GM21515 (cell line): Measurements from ENCODE around the gene EML1.

Experiments used
- ATAC-seq: cut with Tn5 transposase; IDR thresholded peaks from one replicate; pipeline ENCODE4 v1.9.1; 2021; ENCODE audit not compliant: unreplicated experiment

The EML1 gene

DNA sequence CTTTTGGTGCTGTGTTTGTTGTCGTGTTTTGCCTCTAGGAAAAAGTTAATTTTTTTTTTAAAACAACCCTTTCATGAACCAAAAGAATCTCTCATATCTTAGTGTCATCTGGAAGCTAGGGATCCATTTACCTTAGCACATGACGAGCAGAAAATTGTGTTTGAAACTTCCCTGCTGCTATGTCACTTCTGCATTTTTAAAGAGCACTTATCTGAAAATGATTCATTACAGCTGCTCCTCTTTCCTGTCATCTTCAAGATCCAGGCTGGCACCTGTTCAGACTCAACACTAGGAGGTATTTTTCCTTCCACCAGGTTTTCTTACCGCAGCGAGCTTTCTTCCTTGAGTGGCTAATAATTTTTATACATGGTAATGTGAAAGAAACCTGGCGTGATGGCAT lies 67.0 kb downstream of the EML1 start:
- ATAC-seq = no peak

DNA sequence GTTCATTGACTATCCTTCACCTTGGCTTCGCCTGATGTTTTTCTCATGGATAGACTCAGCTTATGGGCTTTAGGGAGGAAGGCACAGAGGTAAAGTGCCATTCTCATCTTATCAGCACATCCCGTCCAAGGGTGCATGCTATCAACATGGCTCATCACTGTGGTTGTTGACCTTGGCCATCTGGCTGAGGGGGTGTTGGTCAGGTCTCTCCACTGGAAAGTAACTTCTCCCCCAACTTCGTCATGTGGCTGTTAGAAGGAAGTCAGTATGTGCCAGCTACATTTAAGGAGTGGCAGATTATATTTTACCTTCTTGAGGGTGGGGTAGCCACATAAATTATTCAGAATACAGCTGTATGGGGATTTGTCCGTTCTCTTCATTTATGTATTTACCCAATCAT lies 68.9 kb downstream of the EML1 start:
- ATAC-seq = no peak

DNA sequence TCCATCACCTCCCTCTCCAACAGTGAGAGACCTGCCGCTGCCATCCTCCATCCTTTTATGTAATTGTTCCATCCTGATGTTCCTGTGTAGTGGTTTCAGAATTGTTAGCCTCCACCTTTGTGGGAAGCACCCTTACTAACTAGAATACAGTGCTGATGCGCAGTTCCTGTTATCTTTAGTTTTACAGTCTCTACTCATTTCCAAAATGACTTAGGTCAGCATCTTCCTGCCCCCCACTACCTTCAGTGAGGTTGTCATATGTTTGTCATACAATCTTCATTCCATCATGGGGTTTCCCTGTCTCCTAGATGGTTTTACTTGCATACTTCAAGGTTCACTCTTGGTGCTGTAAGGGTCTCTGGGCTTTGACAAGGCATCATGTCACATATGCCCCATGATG lies 69.8 kb downstream of the EML1 start:
- ATAC-seq = no peak

DNA sequence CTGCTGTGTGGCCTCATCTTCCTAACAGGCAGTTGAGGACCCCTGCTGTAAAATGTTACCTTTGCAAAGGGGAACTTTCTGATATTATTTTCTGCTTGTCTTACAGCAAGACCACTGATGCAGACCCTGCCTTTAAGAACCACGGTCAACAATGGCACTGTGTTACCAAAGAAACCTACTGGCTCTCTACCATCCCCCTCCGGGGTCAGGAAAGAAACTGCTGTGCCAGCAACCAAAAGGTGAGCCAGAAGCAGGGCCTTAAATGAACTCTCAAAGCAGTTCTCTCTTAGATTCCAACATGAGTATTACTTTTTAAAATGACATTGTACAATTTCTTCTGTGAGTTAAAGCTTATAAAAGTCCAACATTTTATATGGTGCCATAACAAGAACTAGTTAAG lies 72.2 kb downstream of the EML1 start:
- ATAC-seq = no peak

DNA sequence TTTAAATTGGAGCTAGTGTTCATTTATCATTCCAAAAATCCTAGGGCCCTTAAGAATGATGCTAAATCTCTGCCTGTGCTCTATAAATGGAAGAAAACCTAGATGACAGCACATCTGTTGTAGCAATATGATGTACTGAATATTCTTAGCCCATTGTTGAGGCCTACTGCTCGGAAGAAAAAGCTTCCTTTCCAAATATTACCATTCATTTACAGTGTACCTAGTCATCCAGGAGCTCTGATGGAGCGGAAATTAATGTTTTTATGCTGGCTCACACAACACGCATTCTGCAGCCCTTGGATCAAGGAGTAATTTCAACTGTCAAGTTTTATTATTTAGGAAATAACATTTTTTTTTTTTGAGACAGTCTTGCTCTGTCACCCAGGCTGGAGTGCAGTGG lies 77.4 kb downstream of the EML1 start:
- no peak for ATAC-seq

DNA sequence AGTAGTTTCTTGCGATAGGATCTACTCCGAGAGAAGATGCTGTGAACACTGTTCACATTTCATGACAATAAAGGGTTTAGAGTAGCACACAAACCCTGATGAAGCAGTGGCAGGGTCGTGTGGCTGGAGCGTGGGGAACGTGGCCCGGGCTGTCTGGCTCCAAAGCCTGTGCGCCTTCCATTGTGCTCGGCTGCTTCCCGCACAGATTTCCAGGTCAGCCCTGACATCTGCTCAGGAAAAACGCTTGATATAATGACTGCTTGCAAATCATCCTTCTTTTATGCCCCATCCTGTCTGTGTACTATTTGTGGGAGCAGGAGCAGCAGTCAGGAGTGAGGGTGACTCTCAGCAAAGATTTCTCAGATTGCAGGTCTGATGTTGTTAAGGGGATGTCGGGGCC lies 78.6 kb downstream of the EML1 start:
- ATAC-seq = no peak

DNA sequence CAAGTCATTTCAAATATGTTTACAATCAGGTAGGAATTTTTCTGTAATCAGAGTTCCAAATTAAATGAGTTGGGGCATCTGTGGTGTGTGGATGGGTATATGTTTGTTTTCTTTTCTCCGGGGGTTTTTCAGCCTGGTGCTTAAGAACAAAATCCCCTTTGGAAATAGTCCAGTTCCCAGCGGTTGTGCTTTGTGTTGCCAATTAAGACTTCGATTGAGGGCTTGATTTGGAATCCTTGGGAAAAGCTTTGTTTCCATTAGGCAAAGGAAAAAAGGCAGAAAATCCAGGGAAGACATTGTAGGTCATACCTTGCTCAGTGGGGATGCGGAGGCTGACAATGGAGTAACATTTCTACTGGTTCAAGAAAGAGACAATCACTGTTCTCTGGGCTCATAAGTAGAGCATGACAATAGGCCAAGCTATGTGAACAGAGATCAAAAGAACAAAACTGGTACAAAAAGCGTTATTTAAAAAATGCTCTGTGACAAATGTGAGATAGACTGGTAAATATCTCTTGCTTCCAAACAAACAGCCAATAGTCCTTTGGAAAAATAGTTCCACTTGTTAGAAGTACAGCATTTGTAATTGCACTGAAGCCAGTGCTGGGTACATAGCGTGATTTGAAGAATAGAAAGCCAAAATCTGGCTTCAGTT lies 79.7 kb downstream of the EML1 start:
- ATAC-seq = no peak

DNA sequence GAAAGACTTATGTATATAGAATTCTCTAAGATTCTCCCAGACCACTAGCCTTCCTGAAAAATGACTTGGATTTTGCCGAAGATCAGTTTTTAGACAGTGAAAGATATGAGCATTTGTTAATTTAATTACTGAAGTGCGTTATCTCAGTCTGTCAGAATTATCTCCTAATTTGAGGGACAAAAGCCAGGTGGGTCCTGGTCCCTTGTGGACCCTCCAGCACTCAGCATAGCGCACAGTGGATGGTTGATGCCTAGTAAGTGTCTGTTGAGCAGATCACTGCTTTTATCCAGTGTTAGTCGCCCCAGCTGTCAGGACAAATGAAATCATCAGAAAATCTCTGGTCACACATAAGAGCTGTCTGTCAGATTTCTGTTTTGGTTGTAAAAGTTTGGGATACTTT lies 80.4 kb downstream of the EML1 start:
- ATAC-seq = no peak

DNA sequence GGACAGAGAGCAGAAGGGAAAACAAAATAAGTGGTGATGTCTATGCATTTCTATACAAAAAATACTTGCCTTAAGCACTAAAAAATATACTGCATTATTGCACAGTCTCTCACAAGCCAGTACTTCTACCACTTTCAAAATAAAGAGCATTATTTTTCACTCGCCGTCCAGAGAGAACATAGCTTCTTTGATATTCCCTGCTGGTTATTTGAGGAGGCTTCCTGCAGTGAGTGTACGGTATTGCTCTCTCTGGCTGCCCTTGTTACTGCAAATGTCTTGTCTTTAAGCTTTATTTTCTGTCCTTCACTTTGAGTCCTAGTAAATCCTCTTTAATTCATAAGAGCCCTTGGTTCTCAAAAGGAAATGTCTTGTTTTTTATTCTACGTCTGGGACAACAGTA lies 81.1 kb downstream of the EML1 start:
- no peak for ATAC-seq

DNA sequence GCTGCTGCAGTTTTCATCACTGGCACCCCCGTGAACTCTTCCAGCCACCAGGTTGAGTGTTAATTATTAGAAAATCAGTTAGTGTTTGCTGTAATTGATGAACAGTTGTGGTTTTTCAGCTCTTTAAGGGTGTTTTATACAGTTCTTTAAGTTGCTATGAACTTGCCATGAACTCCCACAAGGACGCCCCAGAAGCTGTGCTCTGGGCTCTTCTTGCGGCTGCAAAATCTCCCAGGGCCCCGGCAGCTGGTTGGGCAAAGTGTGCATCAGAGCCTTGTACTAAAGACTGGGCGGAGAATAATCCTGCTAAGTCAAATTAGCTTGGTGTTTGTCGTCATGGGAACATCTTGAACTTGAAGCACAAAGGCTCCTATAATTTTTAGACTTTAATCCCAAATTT lies 82.2 kb downstream of the EML1 start:
- no peak for ATAC-seq

DNA sequence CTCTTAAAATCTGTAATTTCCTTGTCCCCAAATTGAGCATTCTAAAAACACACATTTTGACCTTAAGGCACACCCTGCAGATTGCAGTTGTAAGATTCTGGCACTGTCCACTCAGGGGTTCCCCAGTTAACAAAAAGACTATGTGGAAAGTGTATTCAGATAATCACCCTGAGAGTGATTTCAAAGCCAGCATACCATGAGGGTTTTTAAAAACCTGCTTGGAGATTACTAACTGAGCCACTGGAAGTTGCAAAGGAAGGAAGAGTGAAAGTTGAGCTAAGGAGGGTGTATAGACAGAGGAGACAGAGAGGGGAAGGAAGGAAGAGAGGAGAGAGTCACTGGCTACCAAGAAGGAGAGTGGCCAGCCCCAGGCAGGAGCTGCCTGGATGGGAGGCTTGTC lies 82.6 kb downstream of the EML1 start:
- ATAC-seq = no peak

DNA sequence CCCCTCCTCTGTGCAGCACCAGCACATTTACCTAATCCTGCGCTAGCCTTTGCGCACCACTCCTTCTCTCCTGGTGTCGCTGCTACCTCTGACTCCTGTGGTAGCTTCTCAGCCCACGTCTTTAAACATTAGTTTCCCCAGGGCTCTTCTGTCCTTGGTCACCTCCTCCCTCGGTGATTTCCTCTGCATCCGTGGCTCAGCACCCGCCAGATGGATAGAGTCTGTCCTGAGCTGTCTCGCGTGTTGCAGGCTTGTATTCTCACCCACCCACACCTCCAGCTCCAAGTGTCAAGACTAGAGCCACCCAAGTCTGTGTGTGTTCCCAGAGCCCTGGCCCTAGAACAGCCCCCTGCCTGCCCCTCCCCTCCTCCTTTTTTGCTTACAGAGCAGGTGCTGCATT lies 83.2 kb downstream of the EML1 start:
- ATAC-seq = no peak

DNA sequence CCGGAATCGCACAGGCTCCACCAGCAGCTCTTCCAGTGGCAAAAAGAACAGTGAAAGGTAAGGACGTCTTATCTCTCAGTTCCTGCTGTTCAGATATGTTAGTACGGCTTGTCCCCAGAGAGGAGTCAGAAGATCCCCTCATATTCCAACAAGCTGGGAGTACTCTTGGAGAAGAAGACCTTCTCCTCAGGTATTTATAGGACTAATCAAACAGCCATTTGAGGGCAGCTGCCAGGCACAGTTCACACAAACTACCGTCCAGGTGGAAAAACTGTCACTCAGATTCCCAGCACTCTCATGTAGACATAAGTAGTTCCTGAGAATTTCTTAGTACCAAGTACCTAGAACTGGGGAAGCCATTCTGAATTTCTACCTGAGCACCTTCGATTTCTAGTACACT lies 85.3 kb downstream of the EML1 start:
- no peak for ATAC-seq

DNA sequence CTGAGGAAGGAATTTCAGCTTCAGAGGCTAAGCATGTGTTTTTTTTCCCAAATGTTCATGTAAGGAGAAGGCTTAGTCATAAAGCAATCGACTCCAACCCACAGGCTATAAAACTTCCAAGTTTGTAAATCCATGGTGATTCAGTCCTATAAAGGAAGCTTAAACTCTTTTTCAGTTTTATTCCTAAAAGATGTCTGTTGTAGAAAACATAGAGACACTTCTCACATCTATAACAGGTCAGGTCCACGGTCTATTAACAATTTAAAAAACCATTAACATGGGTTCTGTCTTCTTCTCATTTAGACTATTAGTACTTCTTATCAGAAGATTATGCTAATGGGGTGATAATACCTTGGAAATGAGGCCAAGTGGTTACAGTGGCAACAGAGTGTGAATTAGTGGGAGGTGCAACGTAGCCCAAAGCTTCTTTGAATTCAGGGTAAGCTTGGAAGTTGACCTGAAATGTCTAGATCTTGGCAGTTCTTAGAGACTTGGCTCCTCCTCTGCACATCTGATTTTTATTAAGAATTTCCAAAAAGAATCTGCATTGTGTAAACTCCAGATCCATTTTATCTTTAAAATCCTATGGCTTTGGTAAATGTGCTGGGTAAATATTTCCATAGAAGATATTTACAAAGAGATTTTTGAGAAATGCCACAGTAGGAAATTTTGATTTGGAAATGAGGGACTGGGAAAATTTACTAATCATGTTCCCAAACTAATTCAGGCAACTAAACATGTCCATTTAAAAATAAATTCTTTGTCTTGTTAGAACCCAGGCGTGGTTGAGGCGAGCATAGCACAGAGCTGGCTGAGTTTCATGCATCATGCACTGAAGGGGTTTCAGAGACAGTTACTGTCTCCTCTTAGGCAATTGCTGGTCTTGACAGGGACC lies 86.4 kb downstream of the EML1 start:
- no peak for ATAC-seq

DNA sequence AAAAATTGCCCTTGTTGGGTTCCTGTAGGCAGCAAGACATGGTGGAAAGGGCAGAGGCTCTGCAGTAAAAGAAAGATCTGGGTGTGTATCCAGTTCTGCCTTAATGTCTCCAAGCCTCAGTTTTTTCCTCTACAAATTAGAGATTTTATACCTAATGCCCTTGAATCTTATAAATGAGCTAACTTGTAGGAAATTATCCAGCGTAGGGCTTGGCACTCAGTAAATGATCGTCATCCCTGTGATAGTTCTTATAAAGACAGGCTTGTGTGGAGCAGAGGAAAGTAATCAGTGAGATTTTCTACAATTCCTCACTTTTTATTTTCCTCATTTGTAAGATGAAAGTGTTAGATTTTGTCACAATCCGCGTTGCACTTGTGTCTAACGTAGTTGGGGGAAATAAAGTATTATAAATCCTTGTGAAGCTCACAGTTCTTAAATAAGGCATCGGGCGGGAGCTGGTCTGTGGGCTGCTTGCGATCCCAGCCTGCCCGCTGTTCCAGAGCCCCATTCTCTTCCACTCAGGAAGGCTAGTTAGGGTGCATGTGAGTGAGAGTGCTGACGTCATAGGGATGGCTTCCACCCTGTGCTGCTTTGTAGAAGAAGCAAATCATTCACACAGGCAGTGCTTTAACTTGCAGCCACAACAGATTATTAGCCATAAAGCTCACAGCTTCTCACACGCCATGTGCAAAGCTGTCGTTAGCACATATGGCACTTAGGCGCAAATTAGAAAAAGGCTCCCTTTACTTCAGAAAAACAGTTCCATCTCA lies 87.6 kb downstream of the EML1 start:
- no peak for ATAC-seq

DNA sequence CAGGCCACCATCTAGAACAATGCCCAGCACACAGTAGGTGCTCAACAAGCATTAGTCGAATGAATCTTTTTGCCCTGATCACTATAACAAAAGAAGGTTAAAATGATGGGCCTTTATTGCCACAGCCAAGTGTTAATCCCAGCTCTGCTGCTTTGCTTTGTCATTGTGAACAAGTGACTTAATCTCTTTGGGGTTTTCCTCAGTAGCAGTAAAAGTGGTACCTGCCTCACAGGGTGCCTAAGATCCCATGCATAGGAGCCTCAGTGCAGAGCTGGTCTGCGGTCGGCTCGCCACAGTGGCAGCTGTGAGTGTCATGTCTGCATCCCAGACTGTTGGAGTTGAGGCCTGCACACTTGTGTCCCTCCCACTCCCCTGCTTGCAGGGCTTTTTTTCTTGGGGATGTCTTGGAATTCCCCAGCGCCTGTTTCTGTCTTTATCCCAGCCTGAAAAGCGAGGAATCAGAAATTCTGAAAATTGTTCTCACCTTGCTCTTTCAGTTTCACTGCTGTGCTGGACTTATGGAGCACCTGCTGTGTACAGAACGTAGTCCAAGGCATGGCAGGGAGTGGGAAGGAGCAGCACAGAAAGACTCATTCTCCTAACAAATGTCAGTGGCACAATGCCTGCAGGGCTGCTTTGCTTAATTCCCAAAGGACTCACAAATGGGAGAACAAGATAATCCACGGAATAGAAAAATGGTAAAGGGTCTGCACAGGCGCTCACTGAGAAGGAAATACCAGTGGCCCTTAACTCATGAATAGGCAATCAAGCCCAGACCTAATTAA lies 90.8 kb downstream of the EML1 start:
- no peak for ATAC-seq

DNA sequence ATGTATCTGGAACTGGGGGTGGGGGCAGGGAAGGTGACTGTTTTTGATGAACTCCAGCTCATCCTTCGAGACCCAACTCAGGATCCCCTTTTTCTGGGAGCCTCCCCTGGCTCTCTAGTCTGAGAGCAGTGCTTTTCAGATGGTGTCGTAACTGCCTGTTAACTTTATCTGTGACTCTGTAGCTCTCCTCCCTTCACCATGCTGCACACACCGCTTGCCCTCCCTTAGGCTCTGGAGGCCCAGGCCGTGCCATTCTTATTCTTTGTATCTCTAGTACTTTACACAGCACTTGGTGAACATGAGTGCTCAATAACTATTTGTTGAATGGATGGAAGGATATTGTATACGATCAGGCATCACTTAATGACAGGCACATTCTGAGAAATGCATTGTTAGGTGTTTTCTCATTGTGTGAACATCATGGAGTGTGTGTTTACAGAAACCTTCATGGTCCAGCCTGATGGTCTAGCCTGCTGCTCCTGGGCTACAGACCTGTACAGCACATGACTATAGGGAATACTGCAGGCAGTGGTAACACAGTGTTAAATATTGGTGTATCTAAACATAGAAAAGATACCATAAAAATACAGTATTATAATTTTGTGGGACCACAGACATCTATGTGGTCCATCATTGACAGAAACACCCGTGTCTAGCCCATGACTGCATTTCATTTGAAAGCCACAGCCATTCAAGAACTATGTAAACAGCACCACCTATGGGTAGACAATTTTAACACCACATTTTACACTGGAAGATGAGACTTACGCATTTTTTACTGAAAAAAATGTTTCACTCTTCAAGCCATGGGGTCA lies 91.8 kb downstream of the EML1 start:
- ATAC-seq = no peak

DNA sequence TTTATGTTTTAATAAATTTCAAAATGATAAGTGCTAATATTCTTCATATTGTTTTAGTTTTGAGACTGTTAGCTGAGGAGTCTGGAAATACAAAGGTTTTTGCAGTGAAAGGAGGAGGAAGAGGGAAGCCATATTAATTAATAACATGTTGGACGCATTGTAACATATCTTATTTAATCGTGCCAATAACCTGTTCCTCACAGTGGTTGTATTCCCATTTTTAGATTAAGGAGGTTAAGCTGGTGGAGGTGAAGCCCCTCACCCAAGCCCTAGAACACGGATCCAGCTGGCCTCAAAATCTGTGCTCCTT lies 92.4 kb downstream of the EML1 start:
- ATAC-seq = no peak

DNA sequence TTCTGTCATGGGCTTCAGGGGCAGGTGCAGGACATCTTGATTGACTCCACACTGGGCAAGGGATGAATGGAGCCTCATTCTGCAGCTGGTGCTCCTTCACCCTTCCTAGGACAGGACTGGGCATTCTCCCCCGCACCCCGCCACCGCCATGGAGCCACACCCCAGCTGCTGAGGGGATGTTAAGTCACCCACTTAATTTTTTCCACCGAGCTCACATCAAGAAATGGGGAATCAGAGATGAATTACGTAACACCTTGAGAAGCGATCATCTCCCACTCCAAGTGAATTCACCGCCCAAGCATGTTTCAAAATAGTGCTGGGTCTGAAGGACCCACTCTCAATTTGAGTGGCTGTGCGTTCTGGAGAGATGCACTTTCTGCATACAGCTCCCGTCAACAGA lies 94.2 kb downstream of the EML1 start:
- no peak for ATAC-seq

DNA sequence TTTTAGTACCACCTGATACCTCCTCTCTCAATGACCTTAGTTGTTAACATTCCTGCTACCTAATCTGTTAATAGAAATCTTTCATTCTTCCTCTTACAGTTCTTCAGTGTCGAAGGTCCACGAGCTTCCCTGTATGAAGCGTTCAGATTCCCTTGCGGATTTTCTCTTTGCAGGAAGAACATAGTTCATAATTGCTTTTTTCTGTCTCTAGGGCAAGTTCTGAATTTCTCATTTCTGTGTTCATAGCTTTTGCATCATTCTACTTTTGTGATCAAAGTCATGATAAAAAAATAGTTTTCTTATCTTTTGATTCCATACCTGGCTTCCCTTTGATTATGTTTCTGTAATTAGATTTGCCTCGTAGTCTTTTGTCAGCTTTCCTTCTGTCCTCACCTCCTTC lies 94.9 kb downstream of the EML1 start:
- ATAC-seq = no peak

DNA sequence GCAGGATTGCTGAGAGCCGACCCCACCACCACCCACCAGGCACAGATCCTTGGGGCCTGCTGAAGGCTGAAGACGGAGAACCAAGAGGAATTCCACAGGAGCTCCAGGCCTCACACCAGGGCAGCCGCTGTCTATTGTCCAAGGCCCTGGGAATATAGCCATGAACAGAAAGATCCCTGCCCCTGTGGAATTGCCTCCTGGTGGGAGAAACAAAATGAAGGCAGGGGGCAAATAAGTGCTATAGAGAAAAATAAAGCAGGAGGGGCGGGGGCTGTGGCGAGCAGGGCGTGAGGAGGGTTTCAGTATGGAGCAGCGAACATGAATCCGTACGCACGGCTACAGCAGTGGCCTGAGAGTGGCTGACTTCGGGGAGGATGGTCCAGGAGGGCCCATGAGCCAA lies 96.1 kb downstream of the EML1 start:
- no peak for ATAC-seq
